H1 (cell line): ENCODE measurements around the gene EN1. TPM values are rescaled to one million over a fixed set of nuclear protein-coding genes. Genes with fewer than 3 reads are reported as not detected.

ENCODE experiments used
- CBX5 ChIP-seq: fragments of 300-800, 300-1000 bp; sonication (generic); IDR thresholded peaks from 2 replicates; pipeline ENCODE4 v1.7.1; 2016; ENCODE audit warnings: antibody characterized with exemption, low read length, low read depth
- CHD2 ChIP-seq: IDR thresholded peaks from 2 replicates; pipeline ENCODE4 v1.6.1; 2012; ENCODE audit warnings: low read length, improper control_type of control experiment
- CHD7 ChIP-seq: fragments of 300-600 bp; sonication (generic); IDR thresholded peaks from 2 replicates; pipeline ENCODE4 v1.7.1; 2012; ENCODE audit warnings: low read length, moderate library complexity, mild to moderate bottlenecking, inconsistent platforms; ENCODE audit not compliant: insufficient replicate concordance
- CTCF ChIP-seq, 3 experiments: IDR thresholded peaks; 1 replicate in 2 of 3; 2 replicates in 1 of 3; pipeline versions ENCODE4 v1.5.1 to v1.6.1; 2011; ENCODE audit warnings: low read length in 3 of 3, mild to moderate bottlenecking in 3 of 3, inconsistent platforms in 2 of 3, low read depth in 1 of 3, moderate library complexity in 1 of 3; ENCODE audit not compliant: insufficient read depth in 1 of 3; ENCODE audit errors: control extremely low read depth in 1 of 3
- EGR1 ChIP-seq: IDR thresholded peaks from 2 replicates; pipeline ENCODE4 v1.6.1; 2011; ENCODE audit warnings: low read depth, low read length, borderline replicate concordance
- EZH2 ChIP-seq: fragments of 200-600 bp; sonication (generic); IDR thresholded peaks from 2 replicates; pipeline ENCODE4 v1.7.1; 2012; ENCODE audit warnings: low read depth, mild to moderate bottlenecking, moderate library complexity, low read length, inconsistent platforms; ENCODE audit not compliant: severe bottlenecking
- KDM4A ChIP-seq: IDR thresholded peaks from one replicate; pipeline ENCODE4 v1.7.1; 2012; ENCODE audit warnings: low read depth, mild to moderate bottlenecking, moderate library complexity, low read length, inconsistent platforms; ENCODE audit not compliant: severe bottlenecking
- RBBP5 ChIP-seq: IDR thresholded peaks from 2 replicates; pipeline ENCODE4 v1.7.1; 2012; ENCODE audit warnings: low read depth, mild to moderate bottlenecking, inconsistent platforms, low read length, moderate library complexity, borderline replicate concordance
- polyA plus RNA-seq, 7 experiments: library from polyadenylated mRNA; depleted of rRNA in 3 of 7; stranded (reverse) in 5 of 7; unstranded in 2 of 7; fragments of >200 nt in 5 of 7; fragments of 200-250 nt in 2 of 7; gene quantifications; 1 replicate in 5 of 7; 2 replicates in 1 of 7; 4 replicates in 1 of 7; pipeline versions ENCODE4 v1.2.1 to v1.2.3, GENCODE V29; 2011 to 2013; ENCODE audit warnings: missing spikeins in 2 of 7, mixed read lengths in 2 of 7
- total RNA-seq: library from RNA; stranded (reverse); fragmentation: NEBNext Ultra II Directional; extraction: Animal tissue kit (Norgen Biotek cat#: 25700); gene quantifications from 2 replicates; pipeline ENCODE4 v1.2.1, GENCODE V29; 2021

Gene EN1
- total and polyA plus RNA-seq, 2 of the 8 experiments (the other 6 are each of a cell fraction or from before 2014, with no cell fraction given), result not detected

DNA sequence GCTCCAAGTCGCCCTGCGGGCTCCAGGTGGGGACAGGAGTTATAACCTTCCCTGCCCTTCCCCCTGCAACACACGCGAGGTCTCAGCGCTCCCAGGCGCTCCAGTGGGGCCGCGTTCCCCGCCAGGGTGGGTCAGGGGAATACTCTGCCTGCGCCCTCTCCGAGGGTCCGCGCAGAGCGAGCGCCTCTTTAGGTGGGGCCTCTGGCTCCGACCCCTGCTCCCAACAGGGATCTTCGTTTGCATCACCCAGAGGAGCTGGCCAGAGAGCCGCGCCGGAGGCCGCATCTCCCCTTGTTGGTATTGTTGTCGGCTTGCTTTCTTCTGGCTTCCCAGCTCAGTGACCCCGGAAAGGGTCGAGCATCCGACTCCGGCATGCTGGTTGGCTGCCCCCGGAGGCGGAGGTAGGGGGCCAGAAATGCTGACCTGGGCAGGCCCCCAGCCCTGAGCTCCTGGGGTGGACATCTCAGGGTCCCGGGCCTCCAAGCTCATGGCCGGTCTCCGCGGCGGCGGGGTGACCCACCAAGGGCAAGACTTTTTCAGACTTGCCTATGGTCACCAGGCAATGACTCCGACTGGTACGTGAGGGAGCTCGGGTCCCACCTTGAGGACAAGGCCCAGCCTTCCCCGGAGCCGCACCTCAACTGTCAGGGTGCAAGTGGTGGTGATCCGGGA, 11.2 kb upstream of the EN1 start (continued):
- TF ChIP-seq CHD7 (no peak), RBBP5 (no peak), CBX5 (no peak), CHD2 (no peak), EGR1 (no peak), KDM4A (peak; percentile 12), CTCF (IDR thresholded peaks at IDR 0.05; ENCODE audit: control extremely low read depth in 1 of 3, insufficient read depth in 1 of 3, low read depth in 1 of 3, low read length in 3 of 3) (no peak), EZH2 (peak; percentile 62)
